ENCODE measurements around the gene TNFRSF4. TPM values are rescaled to one million over a fixed set of nuclear protein-coding genes. Genes with fewer than 3 reads are reported as not detected.

The TNFRSF4 gene
- total RNA-seq, 2 experiments from 2014 or later, result 1.1 TPM; not detected in 1

DNA sequence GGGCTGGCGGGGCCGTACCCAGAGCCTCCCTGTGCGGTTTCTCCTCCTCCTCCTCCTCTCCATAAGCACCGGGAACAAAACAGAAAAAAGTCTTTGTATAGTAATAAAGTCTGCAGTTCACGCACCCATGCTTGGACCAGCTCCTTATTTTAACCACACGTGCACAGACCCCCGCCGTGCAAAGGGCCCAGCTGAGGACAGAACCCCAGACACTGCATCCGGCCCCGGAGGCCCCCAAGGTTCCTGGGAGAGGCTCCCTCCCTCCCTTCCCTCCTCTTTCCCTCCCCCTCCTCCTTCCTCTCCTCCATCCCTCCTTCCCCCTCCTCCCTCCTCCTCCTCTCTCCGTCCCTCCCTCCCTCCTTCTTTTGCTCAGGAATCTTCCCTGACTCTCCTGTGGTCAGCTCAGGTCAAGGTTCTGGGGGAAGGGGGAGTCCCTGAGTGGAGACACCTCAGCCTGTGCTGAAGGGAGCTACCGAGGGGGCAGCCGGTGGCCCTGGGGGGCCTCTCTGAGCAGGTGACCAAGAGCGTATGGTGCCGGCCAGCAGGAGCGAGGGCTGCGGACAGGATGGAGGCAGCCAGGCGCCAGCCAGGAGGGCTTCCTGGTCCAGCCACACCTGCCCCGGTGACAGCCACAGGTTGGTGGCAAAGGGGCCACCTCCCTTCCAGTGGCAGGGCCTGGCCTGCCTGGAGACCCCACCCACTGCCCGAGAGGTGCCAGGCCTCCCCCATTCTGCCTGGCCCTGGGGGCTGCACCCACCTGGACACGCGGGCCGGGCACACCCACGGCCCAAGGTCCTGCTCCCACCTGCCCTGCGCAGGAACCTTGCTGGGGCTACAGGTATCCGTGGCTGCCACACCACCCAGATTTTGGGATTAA lies 43.5 kb downstream of the TNFRSF4 start:
- no peak overlapping the region for H3K27ac ChIP-seq (ENCODE audit: low read depth, low read length, poor library complexity, severe bottlenecking)
- H3K36me3 ChIP-seq (ENCODE audit: insufficient read depth, low read length), result no peaks in the 10 kb centered on the region
- intact Hi-C loops (cut with micrococcal nuclease; ENCODE audit: unreplicated experiment), result no loop called here
- H4K20me1 ChIP-seq (ENCODE audit: insufficient read depth, low read length), result no peaks in the 10 kb centered on the region
- no peaks in the 10 kb centered on the region for H3K79me2 ChIP-seq (ENCODE audit: insufficient read depth, low read depth, low read length)
- no peak for TF ChIP-seq EZH2phosphoT487 (IDR thresholded peaks at IDR 0.05; ENCODE audit: borderline replicate concordance, low read depth, low read length)
- TF ChIP-seq CTCF (conservative IDR thresholded peaks at IDR 0.05; ENCODE audit: low read length), result no peak
- H3K4me3 ChIP-seq (ENCODE audit: low read depth, low read length, poor library complexity, severe bottlenecking), result no peak overlapping the region
- BruUV-seq (replicated peaks), result no TSS peak
- no peak overlapping the region for H3K4me2 ChIP-seq (ENCODE audit: low read length)
- no peak overlapping the region for H2AFZ ChIP-seq (ENCODE audit: low read length)
- DNase-seq (ENCODE audit: low spot score), result no peak
- H3K9me3 ChIP-seq (ENCODE audit: low read length), result no peaks in the 10 kb centered on the region
- H3K9me2 ChIP-seq (ENCODE audit: insufficient read depth, low read length), result no peaks in the 10 kb centered on the region
- H3K4me1 ChIP-seq (ENCODE audit: insufficient read depth, low read length, poor library complexity, severe bottlenecking), result no peaks in the 10 kb centered on the region
- ChIA-PET POLR2A (no interaction called here), CTCF (ENCODE audit: unreplicated experiment) (no interaction called here)

DNA sequence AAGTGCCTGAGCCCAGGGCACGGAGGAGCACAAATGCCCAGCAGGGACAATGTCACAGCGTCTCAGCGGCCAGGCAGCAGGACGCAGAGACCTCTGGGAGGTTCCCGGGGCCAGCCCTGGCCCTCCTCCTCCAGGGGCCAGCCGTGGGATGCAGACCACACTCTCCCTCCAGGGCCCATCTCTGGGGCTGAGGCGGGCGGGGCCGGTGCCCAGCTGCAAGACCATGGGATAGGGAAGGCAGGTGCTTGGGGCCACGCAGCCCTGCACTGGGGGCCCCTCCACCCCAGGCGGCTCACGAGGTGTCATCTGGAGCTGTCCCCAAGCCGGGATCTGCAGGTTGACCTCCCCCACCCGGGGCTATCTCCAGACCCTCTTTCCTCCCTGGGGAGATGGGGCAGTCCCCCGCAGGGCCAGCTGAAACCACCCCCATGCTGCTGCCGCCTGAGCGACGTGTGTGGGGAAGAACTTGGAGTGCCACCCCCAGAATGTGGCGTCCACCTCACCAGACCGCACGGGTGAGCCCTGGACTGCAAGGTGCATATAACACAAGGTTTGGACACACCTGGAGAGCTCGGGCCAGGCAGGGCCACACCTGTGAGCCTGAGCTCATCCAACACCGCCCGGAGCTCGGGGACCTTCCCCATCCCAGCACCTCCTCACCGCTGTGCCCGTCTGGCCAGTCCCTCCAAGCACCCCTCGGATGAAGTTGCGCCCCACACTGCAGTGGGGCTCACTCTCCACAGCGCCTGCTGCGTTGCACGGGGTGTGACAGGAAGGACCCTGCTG lies 44.3 kb downstream of the TNFRSF4 start:
- Histone ChIP-seq H2AFZ (ENCODE audit: low read length) (no peak overlapping the region), H4K20me1 (ENCODE audit: insufficient read depth, low read length) (no peaks in the 10 kb centered on the region), H3K4me3 (ENCODE audit: low read depth, low read length, poor library complexity, severe bottlenecking) (no peak overlapping the region), H3K4me1 (ENCODE audit: insufficient read depth, low read length, poor library complexity, severe bottlenecking) (no peaks in the 10 kb centered on the region), H3K79me2 (ENCODE audit: insufficient read depth, low read depth, low read length) (no peaks in the 10 kb centered on the region), H3K4me2 (ENCODE audit: low read length) (no peak overlapping the region), H3K36me3 (ENCODE audit: insufficient read depth, low read length) (no peaks in the 10 kb centered on the region), H3K9me2 (ENCODE audit: insufficient read depth, low read length) (no peaks in the 10 kb centered on the region), H3K27ac (ENCODE audit: low read depth, low read length, poor library complexity, severe bottlenecking) (no peak overlapping the region), H3K9me3 (ENCODE audit: low read length) (no peaks in the 10 kb centered on the region)
- no TSS peak for BruUV-seq (replicated peaks)
- POLR2A ChIA-PET, result no interaction called here
- TF ChIP-seq CTCF (conservative IDR thresholded peaks at IDR 0.05; ENCODE audit: low read length) (no peak), EZH2phosphoT487 (IDR thresholded peaks at IDR 0.05; ENCODE audit: borderline replicate concordance, low read depth, low read length) (no peak)
- intact Hi-C loops (cut with micrococcal nuclease; ENCODE audit: unreplicated experiment), result no loop called here
- CTCF ChIA-PET (ENCODE audit: unreplicated experiment), result no interaction called here
- no peak for DNase-seq (ENCODE audit: low spot score)

Data from OCI-LY7 (cell line).